SH-SY5Y (cell line): Measurements from ENCODE around the gene STX10.

ENCODE experiments used
- GATA2 ChIP-seq: IDR thresholded peaks from 2 replicates; pipeline ENCODE4 v1.6.1; 2011; ENCODE audit warnings: mild to moderate bottlenecking, low read depth, low read length
- GATA3 ChIP-seq: IDR thresholded peaks from 2 replicates; pipeline ENCODE4 v1.6.1; 2011; ENCODE audit warnings: low read depth, mild to moderate bottlenecking, low read length, moderate library complexity

The STX10 gene

GRCh38 chr19:13165162-13165997 is 15.2 kb upstream of the STX10 start:
- TF ChIP-seq GATA3, result no peak
- no peak for TF ChIP-seq GATA2

- no peak for TF ChIP-seq GATA3
- TF ChIP-seq GATA2, result 0 out of 2 replicates have a peak, but pooled peaks have one; percentile 5
Observed at GRCh38 chr19:13164343-13165161, 14.4 kb upstream of the STX10 start.

GRCh38 chr19:13163609-13164342 is 13.6 kb upstream of the STX10 start:
- TF ChIP-seq GATA3 (no peak), GATA2 (no peak)

- TF ChIP-seq GATA2 (no peak), GATA3 (no peak)
Observed at GRCh38 chr19:13162724-13163608, 12.8 kb upstream of the STX10 start.

- TF ChIP-seq GATA2 (no peak), GATA3 (no peak)
Observed at GRCh38 chr19:13160557-13160956, 10.4 kb upstream of the STX10 start.

GRCh38 chr19:13159713-13160112 is 9.5 kb upstream of the STX10 start:
- TF ChIP-seq GATA3 (no peak), GATA2 (no peak)

- TF ChIP-seq GATA2, result no peak
- no peak for TF ChIP-seq GATA3
Observed at GRCh38 chr19:13155472-13156359, 5.5 kb upstream of the STX10 start.

- no peak for TF ChIP-seq GATA3
- no peak for TF ChIP-seq GATA2
Observed at GRCh38 chr19:13154911-13155471, 4.8 kb upstream of the STX10 start.

- no peak for TF ChIP-seq GATA2
- no peak for TF ChIP-seq GATA3
Observed at GRCh38 chr19:13154241-13154778, 4.1 kb upstream of the STX10 start.

GRCh38 chr19:13153569-13154240 is 3.5 kb upstream of the STX10 start:
- TF ChIP-seq GATA2 (no peak), GATA3 (no peak)

GRCh38 chr19:13152974-13153568 is 2.9 kb upstream of the STX10 start:
- no peak for TF ChIP-seq GATA2
- no peak for TF ChIP-seq GATA3
